Fibroblast of villous mesenchyme (primary cell): ENCODE data around the gene HMCN2. TPM values are rescaled to one million over a fixed set of nuclear protein-coding genes. Genes with fewer than 3 reads are reported as not detected.

ENCODE experiments used
- DNase-seq: peaks from one replicate; pipeline ENCODE4 v3.0.0-alpha.2; 2010; ENCODE audit warnings: low read depth
- H3K4me3 ChIP-seq: 2 replicates; pipeline ENCODE4 v1.5.1; 2011; ENCODE audit warnings: low read depth, mild to moderate bottlenecking, low read length
- total RNA-seq: library from RNA; depleted of rRNA; stranded (reverse); fragments of >200 nt; gene quantifications from 2 replicates; pipeline ENCODE4 v1.2.3, GENCODE V29; 2012
- TF ChIP-seq, protein P1 (sequence below): IDR thresholded peaks from 2 replicates; pipeline ENCODE4 v1.5.1; 2012; ENCODE audit warnings: low read depth, mild to moderate bottlenecking, low read length; ENCODE audit not compliant: insufficient read depth

Gene HMCN2
- total RNA-seq, 1 donor: not detected

DNA sequence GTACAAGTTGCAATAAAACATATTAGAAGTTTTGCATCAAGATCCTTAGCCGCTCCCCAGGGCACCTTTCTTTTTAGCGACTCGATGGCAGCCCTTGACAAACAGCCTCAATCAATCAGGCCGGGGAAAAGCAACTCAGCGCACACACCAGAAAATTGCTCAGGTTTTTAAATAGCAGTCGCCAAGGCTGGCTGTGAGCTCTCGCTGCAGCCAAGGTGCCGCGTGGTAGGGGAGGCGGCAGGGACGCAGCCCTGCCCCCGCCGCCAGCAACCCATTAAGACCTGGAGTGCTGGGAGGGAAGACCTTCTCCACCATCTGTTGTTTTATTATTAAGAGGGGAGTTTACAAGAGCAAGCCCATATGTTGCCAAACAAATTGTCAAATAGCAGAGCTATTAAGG is 201.8 kb downstream of the HMCN2 start:
- TF ChIP-seq, protein P1, sequence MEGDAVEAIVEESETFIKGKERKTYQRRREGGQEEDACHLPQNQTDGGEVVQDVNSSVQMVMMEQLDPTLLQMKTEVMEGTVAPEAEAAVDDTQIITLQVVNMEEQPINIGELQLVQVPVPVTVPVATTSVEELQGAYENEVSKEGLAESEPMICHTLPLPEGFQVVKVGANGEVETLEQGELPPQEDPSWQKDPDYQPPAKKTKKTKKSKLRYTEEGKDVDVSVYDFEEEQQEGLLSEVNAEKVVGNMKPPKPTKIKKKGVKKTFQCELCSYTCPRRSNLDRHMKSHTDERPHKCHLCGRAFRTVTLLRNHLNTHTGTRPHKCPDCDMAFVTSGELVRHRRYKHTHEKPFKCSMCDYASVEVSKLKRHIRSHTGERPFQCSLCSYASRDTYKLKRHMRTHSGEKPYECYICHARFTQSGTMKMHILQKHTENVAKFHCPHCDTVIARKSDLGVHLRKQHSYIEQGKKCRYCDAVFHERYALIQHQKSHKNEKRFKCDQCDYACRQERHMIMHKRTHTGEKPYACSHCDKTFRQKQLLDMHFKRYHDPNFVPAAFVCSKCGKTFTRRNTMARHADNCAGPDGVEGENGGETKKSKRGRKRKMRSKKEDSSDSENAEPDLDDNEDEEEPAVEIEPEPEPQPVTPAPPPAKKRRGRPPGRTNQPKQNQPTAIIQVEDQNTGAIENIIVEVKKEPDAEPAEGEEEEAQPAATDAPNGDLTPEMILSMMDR: no peak
- H3K4me3 ChIP-seq: no peak overlapping the region

GRCh38 chr9:130468566-130468965 is 203.0 kb downstream of the HMCN2 start:
- no peak for DNase-seq
- TF ChIP-seq, protein P1: no peak
- H3K4me3 ChIP-seq: no peak overlapping the region

More for the DNA sequence above, 201.8 kb downstream of the HMCN2 start:
- no peak for DNase-seq

GRCh38 chr9:130470269-130470668 is 204.7 kb downstream of the HMCN2 start:
- TF ChIP-seq, protein P1: no peak
- H3K4me3 ChIP-seq: no peak overlapping the region
- DNase-seq: no peak

DNA sequence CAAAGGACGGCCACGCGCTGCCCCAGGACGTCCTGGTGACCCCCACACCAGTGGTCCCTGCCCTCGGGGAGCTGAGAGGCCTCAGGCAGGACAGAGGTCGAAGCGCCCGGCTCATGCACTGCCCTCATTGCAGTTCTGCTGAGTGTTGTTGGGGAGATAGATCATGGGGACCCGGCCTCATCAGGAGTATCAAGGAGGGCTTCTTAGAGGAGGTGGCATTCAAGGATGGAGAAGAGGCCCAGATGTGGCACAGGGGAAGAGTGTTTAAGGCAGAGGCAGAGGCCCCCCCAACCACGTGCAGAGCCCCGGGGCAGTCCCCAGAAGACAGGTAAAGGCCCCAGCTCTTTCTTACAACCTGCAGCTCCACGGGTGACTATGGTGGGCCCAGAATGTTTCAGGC is 205.4 kb downstream of the HMCN2 start:
- TF ChIP-seq, protein P1: no peak
- H3K4me3 ChIP-seq: no peak overlapping the region
- DNase-seq: no peak

DNA sequence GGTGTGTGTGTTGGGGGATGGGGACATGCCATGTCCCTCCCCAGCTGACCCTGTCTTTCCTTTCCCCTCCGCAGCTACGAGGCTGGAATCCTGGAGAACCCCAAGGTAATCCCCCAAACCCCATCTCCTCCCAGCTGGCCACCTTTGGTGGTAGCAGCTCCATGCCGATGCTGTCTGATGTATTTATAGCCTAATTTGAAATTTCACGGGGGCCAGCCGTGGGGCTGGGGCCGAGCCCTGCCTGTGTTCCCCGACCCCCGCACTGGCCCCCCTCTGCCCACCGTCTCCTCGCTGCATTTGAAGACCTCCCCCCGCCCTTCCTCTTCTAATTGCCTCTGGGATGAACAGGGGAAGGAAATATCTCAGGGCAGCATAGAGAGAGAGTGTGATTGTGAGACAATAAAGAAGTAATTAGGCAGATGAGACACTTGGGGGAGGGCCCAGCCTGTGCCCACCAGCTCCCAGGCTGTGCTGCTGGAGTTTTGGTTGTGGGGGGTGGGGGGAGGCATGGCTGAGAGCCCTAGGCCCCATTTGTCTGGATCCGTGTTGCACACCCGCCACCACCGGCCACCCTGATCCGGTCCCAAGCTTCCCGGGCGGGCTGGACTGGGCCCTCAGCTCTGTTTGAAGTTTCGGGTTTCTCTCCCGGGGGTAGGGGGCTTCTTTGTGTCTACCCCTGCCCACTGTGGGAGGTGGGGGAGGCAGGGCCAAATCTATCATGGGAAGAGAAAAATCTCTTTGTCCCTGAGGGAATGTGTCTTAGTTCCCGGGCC is 206.0 kb downstream of the HMCN2 start:
- no peak for DNase-seq
- TF ChIP-seq, protein P1: no peak
- H3K4me3 ChIP-seq: no peak overlapping the region

DNA sequence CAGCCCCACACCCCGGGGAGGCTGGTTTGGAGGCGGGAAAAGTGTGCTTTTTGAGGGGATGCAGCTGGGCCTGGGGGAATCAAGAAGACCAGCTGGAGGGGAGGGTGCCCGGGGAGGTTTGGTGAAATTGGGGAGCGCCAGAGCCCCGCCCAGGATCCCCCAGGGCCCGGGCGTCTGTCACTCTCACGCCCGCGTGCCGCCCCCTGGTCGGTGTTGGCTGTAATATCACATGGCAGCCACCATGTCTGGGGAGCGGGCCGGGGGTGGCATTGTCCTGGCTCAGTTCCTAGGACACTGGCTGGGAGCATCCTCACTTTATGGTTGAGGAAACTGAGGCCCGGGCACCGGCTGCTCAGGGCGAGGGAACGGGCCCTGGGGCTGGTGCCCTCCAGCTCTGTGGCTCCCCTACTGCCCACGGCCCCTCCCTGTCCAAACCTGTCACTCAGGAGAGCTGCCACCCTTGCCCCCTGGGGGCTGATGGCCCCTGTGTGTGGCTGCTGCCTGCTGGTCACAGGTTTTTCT is 206.7 kb downstream of the HMCN2 start:
- TF ChIP-seq, protein P1: no peak
- H3K4me3 ChIP-seq: no peak overlapping the region
- DNase-seq: no peak
